Activated CD4-positive, alpha-beta T cell treated with anti-CD3 and anti-CD28 coated beads, Interleukin-2, Interleukin-6, amounts not matched to agents 100 ng/mL and 50 ng/mL, durations not matched to agents 16 hours and 8 hours (primary cell): ENCODE data around the gene PTRH2.

Source experiments
- DNase-seq: peaks from one replicate; pipeline ENCODE4 v3.0.0-alpha.2; 2020

The PTRH2 gene

DNA sequence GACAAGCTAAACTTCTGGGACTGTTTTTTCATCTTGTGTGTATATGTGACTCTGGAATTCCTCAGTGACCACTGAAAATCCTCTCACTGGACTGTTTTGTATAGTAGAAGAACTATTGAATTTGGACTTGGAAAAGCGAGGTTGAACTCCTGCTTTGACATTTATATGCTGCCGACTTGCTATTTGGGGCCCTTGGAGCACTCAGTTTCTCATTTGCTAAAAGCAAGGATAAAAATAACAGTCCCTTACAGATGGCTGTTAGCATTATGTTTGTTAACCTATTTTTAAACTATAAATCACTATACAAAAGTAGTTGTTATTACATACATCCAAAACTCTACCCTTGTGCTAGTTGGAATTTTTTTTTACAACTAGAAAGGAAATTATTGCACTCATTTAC, 9.2 kb upstream of the PTRH2 start:
- no peak for DNase-seq

DNA sequence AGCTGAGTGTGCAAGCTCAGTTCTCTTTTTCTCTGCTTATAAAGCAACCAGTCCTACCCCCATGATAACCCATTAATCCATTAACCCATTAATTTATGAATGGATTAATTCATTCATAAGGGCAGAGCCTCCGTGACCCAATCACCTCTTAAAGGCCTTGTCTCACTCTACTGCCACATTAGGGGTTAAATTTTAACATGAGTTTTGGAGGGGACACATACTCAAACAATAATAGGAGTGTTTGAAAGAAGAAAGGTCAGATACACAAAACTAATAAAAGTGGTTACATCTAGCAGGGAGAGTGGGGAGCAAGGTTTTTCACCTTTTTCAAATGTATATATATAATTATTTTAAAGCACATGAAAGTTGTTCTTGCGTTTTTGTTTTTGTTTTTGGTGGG, 7.0 kb upstream of the PTRH2 start:
- DNase-seq, result no peak

DNA sequence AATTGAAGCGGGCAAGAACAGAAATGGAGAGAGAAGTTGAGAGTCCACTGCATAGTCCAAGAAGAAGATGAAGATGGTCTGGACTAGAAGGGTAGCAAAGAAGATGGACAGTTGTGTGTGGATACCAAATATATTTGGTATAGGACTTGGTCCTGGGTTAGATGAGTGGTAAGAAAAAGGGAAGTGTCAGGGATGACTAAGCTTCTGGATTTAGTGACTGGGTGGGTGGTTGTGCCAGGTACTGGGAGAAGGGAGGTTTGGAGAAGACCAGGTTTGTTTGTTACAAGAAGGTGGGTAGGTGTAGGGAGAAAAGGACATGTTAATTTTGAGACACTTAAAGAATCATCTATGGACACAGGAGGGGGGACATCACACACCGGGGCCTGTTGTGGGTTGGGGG, 5.6 kb upstream of the PTRH2 start:
- no peak for DNase-seq

DNA sequence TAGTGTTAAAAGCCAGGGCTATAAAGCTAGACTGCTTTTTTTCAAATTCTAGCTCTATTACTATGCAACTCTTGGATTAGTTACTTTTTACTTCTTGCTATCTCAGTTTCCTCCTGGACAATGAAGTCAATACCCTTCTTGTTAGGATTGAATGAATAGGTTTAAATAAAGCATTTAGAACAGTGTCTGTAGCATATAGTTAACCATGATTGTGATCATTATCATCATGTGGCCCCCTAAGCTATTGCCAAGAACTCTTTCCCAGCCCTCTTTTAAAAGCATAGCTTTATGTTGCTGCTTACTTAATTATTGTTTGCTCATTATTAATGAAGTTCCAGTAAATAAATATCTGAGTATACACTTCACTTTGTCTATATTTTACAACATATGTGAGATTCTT, 4.7 kb upstream of the PTRH2 start:
- DNase-seq, result no peak

DNA sequence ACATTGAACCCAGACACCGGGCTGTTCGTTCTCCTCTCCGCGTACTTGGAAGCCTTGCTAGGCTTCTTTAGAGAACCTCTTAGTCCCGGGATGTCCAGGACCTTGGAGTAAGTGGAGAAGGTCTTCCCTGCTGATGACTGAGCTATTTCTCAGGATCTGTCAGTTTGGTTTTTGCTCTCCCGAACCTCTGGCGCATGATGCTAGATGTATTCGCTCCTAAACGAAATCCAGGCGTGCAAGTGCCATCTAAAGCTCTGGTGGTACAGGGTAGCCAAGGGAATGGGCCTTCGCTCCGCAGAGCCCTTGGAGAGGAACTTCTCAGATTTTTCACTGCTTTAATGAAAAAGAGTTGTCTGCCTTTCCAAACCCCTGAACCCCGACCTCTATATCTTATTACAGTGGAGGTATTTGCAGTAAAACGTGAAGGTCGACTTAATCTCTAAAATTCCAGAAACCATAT, 771 bp upstream of the PTRH2 start:
- no peak for DNase-seq

DNA sequence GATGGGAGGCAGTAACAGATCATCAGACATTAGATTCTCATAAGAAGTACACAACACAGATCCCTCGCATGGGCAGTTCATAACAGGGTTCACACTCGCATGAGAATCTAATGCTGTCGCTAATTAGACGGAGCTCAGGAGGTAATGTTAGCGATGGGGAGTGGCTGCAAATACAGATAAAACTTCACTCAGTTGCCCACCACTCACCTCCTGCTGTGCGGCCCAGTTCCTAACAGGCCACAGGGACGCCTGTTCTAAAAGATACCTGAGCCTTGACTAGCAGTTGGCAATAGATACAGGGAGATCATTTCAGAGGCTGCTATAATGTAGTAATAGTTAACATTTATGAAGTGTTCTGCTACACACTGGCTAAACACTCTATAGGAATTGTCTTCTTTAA, 4.9 kb downstream of the PTRH2 start:
- no peak for DNase-seq

DNA sequence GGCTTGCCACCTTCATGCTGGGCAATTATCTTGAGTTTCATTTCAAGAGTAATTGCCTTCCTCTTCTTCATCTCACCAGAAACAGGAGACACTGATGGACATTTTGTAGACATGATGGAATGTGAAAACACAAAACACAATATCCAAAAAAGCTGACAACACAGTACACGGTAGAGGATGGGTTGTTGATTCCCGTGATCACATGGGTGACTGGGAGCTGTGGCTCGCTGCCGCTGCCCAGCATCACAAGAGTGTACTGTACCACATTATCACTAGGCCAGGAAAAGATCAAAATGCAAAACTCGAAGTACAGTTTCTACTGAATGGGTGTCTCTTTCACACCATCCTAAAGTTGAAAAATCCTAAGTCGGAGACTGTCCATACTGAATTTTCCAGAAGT, 7.4 kb downstream of the PTRH2 start:
- DNase-seq, result no peak

DNA sequence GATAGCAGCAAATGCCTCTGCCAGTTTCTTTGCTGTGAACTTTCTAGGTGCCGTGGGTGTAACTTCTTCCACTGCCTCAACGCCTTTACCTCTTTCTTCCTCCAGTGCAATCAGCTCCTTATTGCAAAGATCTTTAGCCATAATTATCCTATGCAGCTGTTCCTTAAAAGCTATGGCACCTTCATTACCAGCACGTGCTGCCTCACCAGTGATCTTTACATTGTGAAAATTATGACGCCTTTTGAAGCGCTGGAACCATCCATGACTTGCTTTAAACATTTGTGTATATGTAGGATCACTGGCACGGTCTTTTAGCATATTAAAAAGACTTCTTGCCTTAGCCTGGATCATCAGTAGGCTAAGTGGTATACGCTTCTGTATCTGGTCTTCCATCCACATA, 8.0 kb downstream of the PTRH2 start:
- DNase-seq, result no peak

DNA sequence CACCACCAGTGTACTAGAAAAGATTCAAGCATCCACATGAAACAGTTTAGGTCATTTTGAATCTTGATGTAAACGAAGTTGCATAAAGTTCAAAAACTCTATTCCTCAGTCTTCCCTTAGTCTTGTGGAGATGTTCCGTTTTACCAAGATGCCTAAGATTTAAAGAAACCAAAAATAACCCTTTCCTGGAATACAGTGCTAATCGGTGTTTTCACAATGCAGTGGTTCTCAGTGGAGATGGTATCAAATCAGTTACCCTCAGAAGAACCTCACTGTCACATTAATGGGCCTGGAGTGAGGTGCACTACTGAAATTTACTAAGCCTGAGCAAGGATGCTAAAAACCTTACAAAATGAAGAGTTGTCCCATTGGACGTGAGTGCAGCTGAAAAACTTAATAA, 9.1 kb downstream of the PTRH2 start:
- no peak for DNase-seq

DNA sequence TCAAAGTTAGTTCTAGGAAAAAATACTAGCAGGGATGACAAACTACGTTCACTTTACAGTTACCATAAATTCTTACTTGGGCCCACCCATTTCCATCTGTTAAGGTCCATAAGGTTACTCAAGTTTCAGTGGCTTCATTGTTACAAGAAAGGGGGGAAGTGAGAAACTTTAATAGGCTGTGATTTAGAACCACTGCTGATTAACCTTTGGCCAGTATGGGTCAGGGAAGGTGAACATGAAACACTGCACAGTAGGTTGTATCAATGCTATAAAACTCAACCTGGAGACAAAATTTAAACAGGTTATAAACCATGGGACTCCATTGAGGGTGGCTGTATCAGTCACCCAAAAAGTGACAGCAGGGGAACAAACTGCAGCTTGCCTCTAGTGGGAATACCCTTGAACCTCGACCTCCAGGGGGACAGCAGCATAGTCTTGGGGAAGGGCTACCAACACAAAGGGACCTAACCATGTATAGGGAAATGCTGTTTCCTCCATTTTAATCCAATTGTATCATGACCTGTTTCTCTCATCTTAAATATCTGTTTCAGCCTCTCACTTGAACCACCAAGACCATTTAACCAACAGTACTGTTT, 10.4 kb downstream of the PTRH2 start:
- no peak for DNase-seq

DNA sequence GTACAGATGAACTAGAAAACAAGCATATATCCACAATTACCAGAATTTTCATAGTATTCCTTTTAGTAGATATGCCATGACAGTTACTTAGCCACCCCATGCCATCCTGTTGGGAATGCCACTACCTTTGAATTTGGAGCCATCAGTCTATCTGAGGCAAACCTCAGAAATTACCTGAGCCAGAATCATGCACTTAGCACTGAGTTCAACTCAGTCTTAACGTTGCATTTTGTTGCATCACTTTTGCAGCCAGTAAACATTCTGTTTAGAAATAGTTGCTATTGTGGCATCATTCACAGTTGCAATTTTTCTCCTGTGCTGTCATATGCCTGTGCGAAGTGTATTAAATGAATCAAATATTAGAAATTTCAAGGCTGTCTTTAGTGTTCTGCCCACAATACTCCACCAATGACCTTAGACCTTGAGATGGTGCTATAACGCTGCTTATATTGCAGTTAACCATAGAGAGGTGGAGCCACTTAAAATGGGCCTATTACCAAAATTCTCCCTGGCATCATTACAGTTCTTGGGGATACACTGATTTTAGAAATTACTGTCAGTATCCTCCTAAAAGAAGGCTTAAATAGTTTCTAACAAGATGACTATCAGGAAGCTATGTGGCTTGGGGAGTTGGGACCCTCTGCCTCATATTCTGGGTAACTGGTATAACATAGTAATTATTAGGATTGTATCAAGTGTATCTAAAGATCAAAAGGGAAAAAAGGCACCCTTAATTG, 11.1 kb downstream of the PTRH2 start:
- DNase-seq, result no peak

DNA sequence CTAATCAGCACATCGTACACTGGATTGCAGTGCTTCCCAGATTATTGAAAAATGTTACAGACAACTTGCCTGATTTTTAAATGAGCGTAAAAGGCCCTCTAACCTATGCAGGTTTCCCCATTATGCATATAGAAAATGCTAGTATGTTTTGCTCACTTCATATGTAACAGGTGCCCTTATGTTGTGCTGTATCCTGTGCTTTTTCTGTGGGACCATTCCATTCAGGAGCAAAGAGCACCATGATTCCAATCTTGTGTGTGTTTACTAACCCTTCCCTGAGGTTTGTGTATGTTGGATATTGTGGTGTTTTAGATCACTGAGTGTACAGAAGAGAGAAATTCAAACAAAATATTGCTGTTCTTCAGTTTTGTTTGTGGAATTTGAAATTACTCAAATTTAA, 12.9 kb downstream of the PTRH2 start:
- DNase-seq, result no peak

DNA sequence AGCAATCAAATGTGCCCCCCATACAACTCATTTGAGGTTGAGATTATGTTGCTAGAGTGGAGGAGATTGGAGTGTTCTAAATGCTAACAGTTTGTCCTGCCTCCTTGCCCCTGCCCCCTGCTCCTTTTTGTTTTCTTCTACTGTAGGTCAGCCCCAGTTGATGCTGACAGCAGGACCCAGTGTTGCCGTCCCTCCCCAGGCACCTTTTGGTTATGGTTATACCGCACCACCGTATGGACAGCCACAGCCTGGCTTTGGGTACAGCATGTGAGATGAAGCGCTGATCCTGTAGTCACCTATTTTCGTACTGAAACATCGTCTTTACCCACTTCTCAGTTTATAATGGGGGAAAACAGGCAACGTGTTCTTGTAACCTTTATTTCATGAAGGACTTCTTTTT, 13.6 kb downstream of the PTRH2 start:
- no peak for DNase-seq

DNA sequence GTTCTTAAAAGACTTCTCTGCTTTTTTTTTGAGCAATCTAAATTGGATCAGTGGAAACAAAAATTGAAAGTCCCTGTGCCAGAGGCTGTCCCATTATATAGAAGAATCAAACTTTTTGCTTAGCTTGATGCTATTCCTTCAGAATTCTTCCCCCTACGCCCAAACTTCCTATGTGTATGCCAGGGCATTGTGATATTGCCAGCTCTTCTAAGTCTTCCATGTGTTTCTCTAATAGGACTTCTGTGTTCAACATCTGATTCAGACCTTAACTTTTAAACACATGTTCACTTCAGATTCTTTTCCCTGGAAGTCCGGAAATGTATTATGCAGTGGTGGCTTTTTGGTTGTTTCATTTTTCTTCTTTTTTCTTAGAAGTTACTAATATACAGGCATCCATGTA, 18.7 kb downstream of the PTRH2 start:
- no peak for DNase-seq

DNA sequence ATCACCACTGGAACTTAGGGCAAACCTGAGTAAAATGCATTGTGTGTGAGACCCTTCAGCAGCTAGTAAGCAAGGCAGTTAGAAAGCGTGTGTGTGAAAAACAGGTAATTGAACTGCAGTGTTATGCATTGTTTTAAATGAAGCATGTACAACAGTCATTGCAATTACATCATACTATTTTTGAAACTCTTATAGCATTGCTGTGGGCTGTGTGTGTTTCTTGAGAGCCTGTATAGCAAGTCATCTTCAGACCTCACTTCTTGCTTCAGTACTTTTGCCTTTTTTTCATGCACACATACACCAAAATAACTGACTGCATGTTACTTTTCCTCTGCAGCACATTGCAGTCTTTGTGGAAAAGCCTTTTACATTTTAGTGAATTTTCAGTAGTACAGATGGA, 19.2 kb downstream of the PTRH2 start:
- DNase-seq, result no peak

DNA sequence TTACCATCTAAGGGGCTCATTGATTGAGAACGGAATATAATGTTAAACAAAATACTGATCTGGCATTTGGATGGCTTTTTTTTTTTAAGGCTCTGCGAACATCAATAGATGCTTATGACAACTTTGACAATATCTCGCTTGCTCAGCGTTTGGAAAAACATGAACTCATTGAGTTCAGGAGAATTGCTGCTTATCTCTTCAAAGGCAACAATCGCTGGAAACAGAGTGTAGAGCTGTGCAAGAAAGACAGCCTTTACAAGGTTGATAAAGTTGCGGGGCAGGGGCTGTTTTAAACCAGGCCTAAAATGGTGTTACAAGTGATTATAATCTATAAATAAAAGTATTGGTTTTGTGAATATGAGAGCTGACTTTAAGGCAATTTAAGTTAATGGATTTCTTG, 22.3 kb downstream of the PTRH2 start:
- no peak for DNase-seq

DNA sequence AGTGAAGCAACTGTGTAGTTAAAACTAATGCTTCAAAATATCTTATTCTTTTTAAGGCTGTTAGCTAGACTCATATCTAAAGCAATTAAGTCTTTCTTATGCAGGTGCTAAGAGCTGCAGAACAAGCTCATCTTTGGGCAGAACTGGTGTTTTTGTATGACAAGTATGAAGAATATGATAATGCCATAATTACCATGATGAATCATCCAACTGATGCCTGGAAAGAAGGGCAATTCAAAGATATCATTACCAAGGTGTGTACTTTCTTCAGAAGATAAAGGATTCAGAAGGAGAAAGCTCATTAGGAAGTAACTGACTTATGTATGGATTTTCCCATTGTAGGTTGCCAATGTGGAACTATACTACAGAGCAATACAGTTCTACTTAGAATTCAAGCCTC, 23.9 kb downstream of the PTRH2 start:
- DNase-seq, result no peak

DNA sequence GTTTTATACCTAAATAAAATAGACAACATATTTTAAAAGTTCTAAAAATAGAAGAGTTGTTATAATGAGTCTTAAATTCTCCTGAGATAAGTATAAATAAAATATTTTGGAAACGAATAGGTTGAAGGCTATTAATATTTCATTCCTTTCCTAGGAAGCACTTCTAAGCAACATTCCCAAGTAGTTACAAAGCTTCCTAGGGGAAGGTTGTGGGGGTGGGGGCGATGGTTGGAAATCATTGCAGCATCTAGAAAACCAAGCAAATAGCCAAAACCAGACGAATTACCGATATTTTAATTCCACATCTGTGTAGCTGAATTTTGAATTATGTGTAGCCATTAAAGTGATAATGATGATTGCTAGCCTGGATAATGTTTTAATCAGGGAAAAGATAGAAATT, 26.9 kb downstream of the PTRH2 start:
- no peak for DNase-seq

DNA sequence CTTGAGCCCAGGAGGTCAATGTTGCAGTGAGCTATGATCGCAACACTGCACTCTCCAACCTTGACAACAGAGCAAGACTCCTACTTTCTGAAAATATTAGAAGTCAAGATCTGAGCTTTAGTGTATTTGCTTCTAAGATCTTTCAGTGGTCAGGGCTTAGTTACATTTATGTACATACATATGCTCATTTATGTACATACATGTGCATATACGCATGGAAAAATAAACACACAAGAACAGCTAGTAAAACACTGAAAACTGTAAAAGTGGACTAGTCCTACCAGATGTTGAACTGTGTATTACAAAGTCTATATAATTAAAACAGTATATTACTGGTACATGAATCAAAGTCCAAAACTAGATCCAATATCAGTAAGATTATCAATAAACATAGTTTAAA, 28.3 kb downstream of the PTRH2 start:
- no peak for DNase-seq

DNA sequence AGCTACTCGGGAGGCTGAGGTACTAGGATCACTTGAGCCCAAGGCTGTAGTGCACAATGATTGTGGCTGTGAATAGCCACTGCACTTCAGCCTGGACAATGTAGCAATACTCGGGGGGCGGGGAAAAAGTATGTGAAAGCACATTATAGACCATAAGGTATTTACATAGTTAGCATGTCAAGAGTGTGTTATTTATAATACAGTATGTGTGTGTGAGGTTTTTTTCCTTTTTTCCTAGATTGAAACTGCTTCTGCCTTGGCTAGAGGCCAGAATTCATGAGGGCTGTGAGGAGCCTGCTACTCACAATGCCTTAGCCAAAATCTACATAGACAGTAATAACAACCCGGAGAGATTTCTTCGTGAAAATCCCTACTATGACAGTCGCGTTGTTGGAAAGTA, 30.5 kb downstream of the PTRH2 start:
- no peak for DNase-seq

DNA sequence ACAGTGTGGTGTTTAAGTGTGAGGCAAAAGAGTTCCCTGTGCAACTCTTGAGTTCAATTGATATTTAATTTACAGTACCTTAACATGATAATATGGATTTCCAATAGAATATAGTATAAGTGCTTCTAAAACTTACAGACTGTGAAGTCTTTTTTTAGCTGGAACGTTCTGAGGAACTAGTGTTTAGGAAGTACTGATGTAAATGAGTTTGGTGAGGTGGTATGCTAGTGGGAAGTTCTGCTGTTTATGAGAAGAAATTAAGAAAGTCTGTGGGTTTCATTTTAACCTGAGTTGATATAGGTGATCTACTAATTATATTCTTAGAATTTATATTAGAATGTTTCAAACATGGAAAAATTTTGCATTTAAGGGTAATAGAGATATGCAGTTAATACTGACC, 32.0 kb downstream of the PTRH2 start:
- no peak for DNase-seq

DNA sequence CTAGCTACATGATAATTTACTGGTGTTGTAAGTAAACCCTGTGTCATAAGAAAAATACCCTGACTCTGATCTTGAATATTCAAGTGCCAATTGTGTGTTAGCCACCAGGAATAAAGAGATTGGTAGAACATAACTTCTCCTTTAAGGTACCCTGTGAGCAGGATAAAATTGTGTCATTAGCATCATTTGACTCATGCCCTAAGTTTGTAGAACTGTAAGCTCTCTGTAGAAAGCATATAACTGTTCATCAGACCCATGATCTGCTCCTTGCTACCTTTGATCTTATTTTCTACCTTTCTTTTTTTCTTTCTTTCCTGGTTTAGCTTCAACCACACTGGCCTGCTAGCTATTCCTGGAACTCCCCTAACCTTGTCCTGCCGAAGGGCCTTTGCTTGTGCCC, 35.8 kb downstream of the PTRH2 start:
- no peak for DNase-seq

DNA sequence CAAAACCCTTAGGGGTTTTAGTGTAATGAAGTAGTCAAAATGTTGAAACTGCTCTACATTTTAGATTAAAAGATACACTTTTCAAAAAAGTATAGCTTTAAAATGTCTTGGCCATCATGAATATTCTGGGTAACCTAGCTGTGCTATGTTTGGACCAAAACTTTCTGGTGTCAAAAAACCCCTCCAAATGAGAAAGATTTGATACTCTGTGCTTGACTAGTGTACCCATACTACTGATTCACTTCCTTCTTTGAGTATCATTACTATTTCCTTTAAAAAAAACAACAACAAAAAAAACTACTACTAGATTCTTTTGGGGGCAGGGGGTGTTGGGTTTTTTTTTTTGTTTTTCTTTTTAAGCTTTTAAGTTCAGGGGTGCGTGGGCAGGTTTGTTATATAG, 37.3 kb downstream of the PTRH2 start:
- DNase-seq, result no peak

DNA sequence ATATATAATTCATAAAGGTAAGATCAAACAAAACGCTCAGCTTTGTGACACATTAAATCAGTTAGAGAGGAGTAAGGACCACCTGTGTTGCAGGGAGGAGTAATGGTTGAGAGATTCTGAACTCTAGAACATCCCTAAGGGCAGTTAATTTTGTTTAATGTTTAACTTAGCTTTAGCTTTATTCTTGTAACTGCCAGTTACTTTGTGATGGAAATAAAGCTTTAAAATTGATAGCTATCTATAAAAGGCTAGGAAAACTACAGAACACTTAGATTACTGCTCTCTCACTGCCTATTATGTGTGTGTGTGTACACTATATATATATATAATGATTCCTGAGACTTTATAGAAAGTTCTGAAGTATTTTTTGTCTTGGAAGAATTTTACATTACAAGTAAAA, 37.8 kb downstream of the PTRH2 start:
- DNase-seq, result no peak

DNA sequence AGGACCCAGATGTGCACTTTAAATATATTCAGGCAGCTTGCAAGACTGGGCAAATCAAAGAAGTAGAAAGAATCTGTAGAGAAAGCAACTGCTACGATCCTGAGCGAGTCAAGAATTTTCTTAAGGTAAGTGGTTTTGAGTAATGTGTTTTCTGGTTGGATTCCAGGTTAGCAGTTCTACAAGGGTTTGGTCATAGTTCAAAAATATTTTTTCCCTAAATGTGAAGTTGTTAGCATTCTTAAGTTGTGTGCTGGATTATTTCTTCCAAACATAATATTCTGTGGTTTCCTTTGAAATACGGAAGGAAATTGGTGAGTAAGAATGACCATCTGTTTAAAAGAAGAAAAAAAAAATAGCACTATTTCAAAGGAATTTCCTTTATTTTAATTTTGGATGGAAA, 38.4 kb downstream of the PTRH2 start:
- no peak for DNase-seq
